HepG2 (cell line): Measurements from ENCODE around the gene ADAMTS2.

Source experiments
- BRCA1 ChIP-seq: sonication (generic); formaldehyde crosslinking; IDR thresholded peaks from 2 replicates; pipeline ENCODE4 v1.4.0; 2020; ENCODE audit warnings: missing genetic modification reagents
- HDAC2 ChIP-seq: sonication (generic); formaldehyde crosslinking; IDR thresholded peaks from 2 replicates; pipeline ENCODE4 v1.4.0; 2020; ENCODE audit warnings: missing genetic modification reagents
- MXD4 ChIP-seq: IDR thresholded peaks from 2 replicates; pipeline ENCODE4 v1.6.1; 2016; ENCODE audit warnings: mild to moderate bottlenecking, missing biosample characterization, missing genetic modification reagents
- MZF1 ChIP-seq: sonication (generic); formaldehyde crosslinking; IDR thresholded peaks from 2 replicates; pipeline ENCODE4 v1.8.1; 2023; ENCODE audit warnings: mild to moderate bottlenecking, missing genetic modification reagents, borderline replicate concordance
- PHB2 ChIP-seq: fragments of 450-650 bp; IDR thresholded peaks from 2 replicates; pipeline ENCODE4 v1.6.1; 2018; ENCODE audit not compliant: partially characterized antibody
- ZKSCAN1 ChIP-seq: fragments of 150-350 bp; IDR thresholded peaks from 2 replicates; pipeline ENCODE4 v1.6.1; 2014; ENCODE audit warnings: low read length
- ZNF556 ChIP-seq: sonication (generic); formaldehyde crosslinking; IDR thresholded peaks from 2 replicates; pipeline ENCODE4 v1.4.0; 2020; ENCODE audit warnings: mild to moderate bottlenecking, missing genetic modification reagents, borderline replicate concordance
- TF ChIP-seq, protein P1 (sequence below): sonication (generic); formaldehyde crosslinking; IDR thresholded peaks from 2 replicates; pipeline ENCODE4 v1.8.0; 2022; ENCODE audit warnings: low read depth, missing genetic modification reagents
- TF ChIP-seq, protein P2 (sequence below): sonication (generic); formaldehyde crosslinking; IDR thresholded peaks from 2 replicates; pipeline ENCODE4 v1.5.0; 2020; ENCODE audit warnings: mild to moderate bottlenecking, missing genetic modification reagents, moderate library complexity
- TF ChIP-seq, protein P3 (sequence below): IDR thresholded peaks from 2 replicates; pipeline ENCODE4 v1.6.1; 2012; ENCODE audit warnings: inconsistent platforms
- TF ChIP-seq, protein P4 (sequence below): sonication (generic); formaldehyde crosslinking; IDR thresholded peaks from 2 replicates; pipeline ENCODE4 v1.9.0; 2021; ENCODE audit warnings: missing genetic modification reagents, mild to moderate bottlenecking, borderline replicate concordance
- TF ChIP-seq, protein P5 (sequence below): IDR thresholded peaks from 2 replicates; pipeline ENCODE4 v1.6.1; 2016; ENCODE audit warnings: missing biosample characterization, missing genetic modification reagents, low read depth

DNA sequence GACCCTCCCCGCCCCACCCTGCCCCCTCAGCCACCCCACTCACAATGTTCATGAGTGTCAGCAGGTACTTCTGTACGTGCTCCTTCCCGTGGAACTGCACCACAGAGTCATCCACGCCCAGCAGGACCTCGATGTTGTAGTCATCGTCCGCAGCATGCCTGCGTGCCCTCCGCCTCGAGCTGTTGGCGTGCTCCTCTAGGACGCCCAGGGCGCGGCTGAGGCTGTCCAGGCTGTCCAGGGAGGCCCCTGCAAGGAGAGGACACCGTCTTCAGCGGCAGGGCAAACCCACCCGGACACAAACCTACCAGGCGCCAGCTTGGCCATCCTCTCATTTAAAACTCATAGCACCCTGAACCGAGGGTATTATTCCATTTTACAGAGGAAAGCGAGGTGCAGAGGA lies 137.8 kb downstream of the ADAMTS2 start:
- TF ChIP-seq PHB2, result no peak
- no peak for TF ChIP-seq ZKSCAN1
- TF ChIP-seq HDAC2 (CRISPR knock-in tag), result no peak
- TF ChIP-seq MZF1, result no peak
- TF ChIP-seq, protein P1, sequence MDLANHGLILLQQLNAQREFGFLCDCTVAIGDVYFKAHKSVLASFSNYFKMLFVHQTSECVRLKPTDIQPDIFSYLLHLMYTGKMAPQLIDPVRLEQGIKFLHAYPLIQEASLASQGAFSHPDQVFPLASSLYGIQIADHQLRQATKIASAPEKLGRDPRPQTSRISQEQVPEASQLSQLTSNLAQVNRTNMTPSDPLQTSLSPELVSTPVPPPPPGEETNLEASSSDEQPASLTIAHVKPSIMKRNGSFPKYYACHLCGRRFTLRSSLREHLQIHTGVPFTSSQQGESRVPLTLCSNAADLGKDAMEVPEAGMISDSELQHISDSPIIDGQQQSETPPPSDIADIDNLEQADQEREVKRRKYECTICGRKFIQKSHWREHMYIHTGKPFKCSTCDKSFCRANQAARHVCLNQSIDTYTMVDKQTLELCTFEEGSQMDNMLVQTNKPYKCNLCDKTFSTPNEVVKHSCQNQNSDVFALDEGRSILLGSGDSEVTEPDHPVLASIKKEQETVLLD (CRISPR knock-in tag), result no peak
- TF ChIP-seq, protein P2, sequence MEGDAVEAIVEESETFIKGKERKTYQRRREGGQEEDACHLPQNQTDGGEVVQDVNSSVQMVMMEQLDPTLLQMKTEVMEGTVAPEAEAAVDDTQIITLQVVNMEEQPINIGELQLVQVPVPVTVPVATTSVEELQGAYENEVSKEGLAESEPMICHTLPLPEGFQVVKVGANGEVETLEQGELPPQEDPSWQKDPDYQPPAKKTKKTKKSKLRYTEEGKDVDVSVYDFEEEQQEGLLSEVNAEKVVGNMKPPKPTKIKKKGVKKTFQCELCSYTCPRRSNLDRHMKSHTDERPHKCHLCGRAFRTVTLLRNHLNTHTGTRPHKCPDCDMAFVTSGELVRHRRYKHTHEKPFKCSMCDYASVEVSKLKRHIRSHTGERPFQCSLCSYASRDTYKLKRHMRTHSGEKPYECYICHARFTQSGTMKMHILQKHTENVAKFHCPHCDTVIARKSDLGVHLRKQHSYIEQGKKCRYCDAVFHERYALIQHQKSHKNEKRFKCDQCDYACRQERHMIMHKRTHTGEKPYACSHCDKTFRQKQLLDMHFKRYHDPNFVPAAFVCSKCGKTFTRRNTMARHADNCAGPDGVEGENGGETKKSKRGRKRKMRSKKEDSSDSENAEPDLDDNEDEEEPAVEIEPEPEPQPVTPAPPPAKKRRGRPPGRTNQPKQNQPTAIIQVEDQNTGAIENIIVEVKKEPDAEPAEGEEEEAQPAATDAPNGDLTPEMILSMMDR (CRISPR knock-in tag), result no peak
- TF ChIP-seq, protein P3, sequence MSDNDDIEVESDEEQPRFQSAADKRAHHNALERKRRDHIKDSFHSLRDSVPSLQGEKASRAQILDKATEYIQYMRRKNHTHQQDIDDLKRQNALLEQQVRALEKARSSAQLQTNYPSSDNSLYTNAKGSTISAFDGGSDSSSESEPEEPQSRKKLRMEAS, result no peak
- no peak for TF ChIP-seq BRCA1 (CRISPR knock-in tag)
- TF ChIP-seq ZNF556 (CRISPR knock-in tag), result no peak
- TF ChIP-seq, protein P4, sequence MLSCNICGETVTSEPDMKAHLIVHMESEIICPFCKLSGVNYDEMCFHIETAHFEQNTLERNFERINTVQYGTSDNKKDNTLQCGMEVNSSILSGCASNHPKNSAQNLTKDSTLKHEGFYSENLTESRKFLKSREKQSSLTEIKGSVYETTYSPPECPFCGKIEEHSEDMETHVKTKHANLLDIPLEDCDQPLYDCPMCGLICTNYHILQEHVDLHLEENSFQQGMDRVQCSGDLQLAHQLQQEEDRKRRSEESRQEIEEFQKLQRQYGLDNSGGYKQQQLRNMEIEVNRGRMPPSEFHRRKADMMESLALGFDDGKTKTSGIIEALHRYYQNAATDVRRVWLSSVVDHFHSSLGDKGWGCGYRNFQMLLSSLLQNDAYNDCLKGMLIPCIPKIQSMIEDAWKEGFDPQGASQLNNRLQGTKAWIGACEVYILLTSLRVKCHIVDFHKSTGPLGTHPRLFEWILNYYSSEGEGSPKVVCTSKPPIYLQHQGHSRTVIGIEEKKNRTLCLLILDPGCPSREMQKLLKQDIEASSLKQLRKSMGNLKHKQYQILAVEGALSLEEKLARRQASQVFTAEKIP (CRISPR knock-in tag), result no peak
- TF ChIP-seq, protein P5, sequence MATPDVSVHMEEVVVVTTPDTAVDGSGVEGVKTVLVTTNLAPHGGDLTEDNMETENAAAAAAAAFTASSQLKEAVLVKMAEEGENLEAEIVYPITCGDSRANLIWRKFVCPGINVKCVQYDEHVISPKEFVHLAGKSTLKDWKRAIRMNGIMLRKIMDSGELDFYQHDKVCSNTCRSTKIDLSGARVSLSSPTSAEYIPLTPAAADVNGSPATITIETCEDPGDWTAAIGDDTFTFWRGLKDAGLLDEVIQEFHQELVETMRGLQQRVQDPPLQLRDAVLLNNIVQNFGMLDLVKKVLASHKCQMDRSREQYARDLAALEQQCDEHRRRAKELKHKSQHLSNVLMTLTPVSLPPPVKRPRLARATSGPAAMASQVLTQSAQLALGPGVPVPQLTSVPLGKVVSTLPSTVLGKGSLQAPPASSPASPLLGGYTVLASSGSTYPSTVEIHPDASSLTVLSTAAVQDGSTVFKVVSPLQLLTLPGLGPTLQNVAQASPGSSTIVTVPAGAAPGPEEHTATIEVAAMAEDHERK, result no peak
- TF ChIP-seq MXD4 (CRISPR knock-in tag), result no peak
